ENCODE data around the gene DBT. TPM values are rescaled to one million over a fixed set of nuclear protein-coding genes. Genes with fewer than 3 reads are reported as not detected.

DBT gene
- total and polyA plus RNA-seq, 11 donors, result 6.8 to 45.3 (median 28.7) TPM

- H3K9me3 ChIP-seq, result no peaks in the 10 kb centered on the region
- intact Hi-C loops (cut with DNase I), result loop anchor here in 5 of 10 donors (10.0 kb wide), 6 partner anchors 122 to 268 kb away; partner anchors contain the start of gene RTCA (in 1 of the 5)
- DNase-seq, result no peak
Measured at GRCh38 chr1:100142343-100142742, 107.3 kb downstream of the DBT start.

DNA sequence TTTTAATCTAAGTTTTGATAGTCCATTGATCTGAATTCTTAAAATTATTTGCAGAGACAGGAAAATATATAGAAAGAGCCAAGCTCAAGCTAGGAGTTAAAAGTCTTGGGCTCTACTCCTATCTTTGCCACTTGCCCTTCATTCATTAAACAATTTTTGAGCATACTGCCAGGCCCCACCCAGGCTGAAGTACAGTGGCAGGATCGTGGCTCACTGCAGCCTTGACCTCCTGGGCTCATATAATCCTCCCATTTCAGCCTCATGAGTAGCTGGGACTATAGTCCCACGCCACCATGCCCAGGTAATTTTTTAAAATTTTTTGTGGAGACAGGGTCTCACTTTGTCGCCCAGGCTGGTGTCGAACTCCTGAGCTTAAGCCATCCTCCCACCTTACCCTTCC lies 108.4 kb downstream of the DBT start:
- WGBS, 4 donors, result 86 to 93% (median 88%) methylated on average over 4 of the region's 4 CpGs
- H3K27me3 ChIP-seq, result no peaks in the 10 kb centered on the region
- H3K4me3 ChIP-seq, result no peak overlapping the region
- no peak overlapping the region for H3K27ac ChIP-seq
- no peaks in the 10 kb centered on the region for H3K9me3 ChIP-seq
- H3K4me1 ChIP-seq, result peaks cover 0 to 7% (median 0%) of the 10 kb centered on the region in 12 donors
- peaks cover 0 to 98% (median 94%) of the 10 kb centered on the region in 9 donors for H3K36me3 ChIP-seq
- no peak for TF ChIP-seq CTCF (IDR thresholded peaks at IDR 0.05)
- no peak for TF ChIP-seq POLR2A (IDR thresholded peaks at IDR 0.05)
- ATAC-seq, result no peak
- intact Hi-C loops (cut with DNase I), result loop anchor here in 5 of 10 donors (10.0 kb wide), 6 partner anchors 124 to 266 kb away; partner anchors contain the start of gene RTCA (in 1 of the 5)
- DNase-seq, result no peak

More at GRCh38 chr1:100142343-100142742, 107.3 kb downstream of the DBT start:
- ATAC-seq, result no peak
- Histone ChIP-seq H3K27me3 (no peaks in the 10 kb centered on the region), H3K36me3 (peaks cover 0 to 100% (median 99%) of the 10 kb centered on the region in 9 donors), H3K27ac (no peak overlapping the region), H3K4me1 (peaks cover 0 to 7% (median 0%) of the 10 kb centered on the region in 12 donors), H3K4me3 (no peak overlapping the region)
- TF ChIP-seq CTCF (IDR thresholded peaks at IDR 0.05), result no peak
- WGBS, 4 donors, result 59 to 63% (median 60%) methylated on average over 3 of the region's 3 CpGs

- Histone ChIP-seq H3K4me3 (no peak overlapping the region), H3K36me3 (peaks cover 0 to 67% (median 60%) of the 10 kb centered on the region in 9 donors), H3K4me1 (peaks cover 0 to 19% (median 15%) of the 10 kb centered on the region in 12 donors), H3K9me3 (no peaks in the 10 kb centered on the region), H3K27ac (no peak overlapping the region), H3K27me3 (no peaks in the 10 kb centered on the region)
- TF ChIP-seq CTCF (IDR thresholded peaks at IDR 0.05), result no peak
- no peak for TF ChIP-seq POLR2A (IDR thresholded peaks at IDR 0.05)
- WGBS, 4 donors, result 92 to 98% (median 98%) methylated on average over 2 of the region's 2 CpGs
- intact Hi-C loops (cut with DNase I), result loop anchor here in 6 of 10 donors (10.0 kb wide), 8 partner anchors 103 to 757 kb away; partner anchors contain the start of genes DBT (in 1 of the 6), EXTL2 (in 1 of the 6), SLC30A7 (in 1 of the 6) and SLC35A3 (in 1 of the 6)
- DNase-seq, result no peak
- ATAC-seq, result no peak
Measured at GRCh38 chr1:100137602-100138001, 112.0 kb downstream of the DBT start.

MicroRNA genes within 50 kb of the gene (microRNA counts, 767-probe panel; counts per million panel counts)
- microRNA hsa-miR-553, result 0 to 1,287 counts per million in 2 donors

Small RNA genes within 50 kb of the gene (microRNA-seq; reads per million reads assigned to microRNA genes)
- gene MIR553, result 0 reads per million in 4 donors

Other genes starting within 250 kb of the DBT start
- gene SASS6, start 116.9 kb downstream of the DBT start, total RNA-seq, result 1 to 10 TPM; 1.5 to 2.2 (median 1.8) TPM
- 1 to 10 TPM; 1.1 to 1.6 TPM for gene SASS6, start 116.9 kb downstream of the DBT start, polyA plus RNA-seq
- 1 to 10 TPM; 2.0 to 8.1 (median 5.9) TPM for gene TRMT13, start 116.7 kb downstream of the DBT start, total RNA-seq
- 1 to 10 TPM; 6.2 to 8.1 TPM for gene TRMT13, start 116.7 kb downstream of the DBT start, polyA plus RNA-seq
- 100 to 1,000 TPM in 5 of 9 donors, 10 to 100 TPM in 4; 53.4 to 203 (median 123) TPM for gene LRRC39, start 71.6 kb downstream of the DBT start, total RNA-seq
- gene LRRC39, start 71.6 kb downstream of the DBT start, polyA plus RNA-seq, result 100 to 1,000 TPM in 1 of 2 donors, 10 to 100 TPM in 1; 16.1 to 181 TPM
- gene RTCA, start 16.4 kb upstream of the DBT start, total RNA-seq, result 10 to 100 TPM; 31.4 to 54.6 (median 36.3) TPM
- gene RTCA, start 16.4 kb upstream of the DBT start, polyA plus RNA-seq, result 10 to 100 TPM; 21.3 to 40.0 TPM
- 1 to 10 TPM; 2.2 to 8.8 (median 4.4) TPM for gene CDC14A, start 102.7 kb upstream of the DBT start, total RNA-seq
- gene CDC14A, start 102.7 kb upstream of the DBT start, polyA plus RNA-seq, result 1 to 10 TPM; 1.7 to 2.4 TPM

All from heart left ventricle (tissue), 16 donors.